ENCODE measurements around the gene SYNC.
A peak's percentile ranks its signal among the peaks of the same experiment; 100 is the strongest.
"Not testable (repeated sequence)": the region's sequence is repeated elsewhere in the genome, so short reads cannot be mapped to it uniquely, and the experiment has no call there.

Gene SYNC

GRCh38 chr1:32639489-32640075, 63.0 kb downstream of the SYNC start:
- DNase-seq, result no peak

- DNase-seq, result peak; percentile 27
These were observed 65.5 kb downstream of the SYNC start for GRCh38 chr1:32636914-32637645.

- no peak for DNase-seq
These were observed 66.9 kb downstream of the SYNC start for GRCh38 chr1:32635508-32636277.

- DNase-seq, result no peak
These were observed 69.7 kb downstream of the SYNC start for GRCh38 chr1:32632829-32633228.

GRCh38 chr1:32630173-32630572, 72.4 kb downstream of the SYNC start:
- not testable (repeated sequence) for DNase-seq
